HG02970 (cell line): Measurements from ENCODE around the gene TOMM40.
"Not testable (repeated sequence)": the region's sequence is repeated elsewhere in the genome, so short reads cannot be mapped to it uniquely, and the experiment has no call there.

Experiments used
- ATAC-seq: cut with Tn5 transposase; IDR thresholded peaks from one replicate; pipeline ENCODE4 v1.9.1; 2021; ENCODE audit warnings: mild to moderate bottlenecking, moderate library complexity, moderate number of reproducible peaks; ENCODE audit not compliant: unreplicated experiment, low FRiP score

The TOMM40 gene

GRCh38 chr19:44891016-44891882 is at the start of gene TOMM40:
TOMM40 (plus strand) TSS chr19:44891254; CDS start chr19:44891416, 162 bp downstream.
- no peak for ATAC-seq

GRCh38 chr19:44845286-44845611 is 45.8 kb upstream of the TOMM40 start:
- no peak for ATAC-seq

DNA sequence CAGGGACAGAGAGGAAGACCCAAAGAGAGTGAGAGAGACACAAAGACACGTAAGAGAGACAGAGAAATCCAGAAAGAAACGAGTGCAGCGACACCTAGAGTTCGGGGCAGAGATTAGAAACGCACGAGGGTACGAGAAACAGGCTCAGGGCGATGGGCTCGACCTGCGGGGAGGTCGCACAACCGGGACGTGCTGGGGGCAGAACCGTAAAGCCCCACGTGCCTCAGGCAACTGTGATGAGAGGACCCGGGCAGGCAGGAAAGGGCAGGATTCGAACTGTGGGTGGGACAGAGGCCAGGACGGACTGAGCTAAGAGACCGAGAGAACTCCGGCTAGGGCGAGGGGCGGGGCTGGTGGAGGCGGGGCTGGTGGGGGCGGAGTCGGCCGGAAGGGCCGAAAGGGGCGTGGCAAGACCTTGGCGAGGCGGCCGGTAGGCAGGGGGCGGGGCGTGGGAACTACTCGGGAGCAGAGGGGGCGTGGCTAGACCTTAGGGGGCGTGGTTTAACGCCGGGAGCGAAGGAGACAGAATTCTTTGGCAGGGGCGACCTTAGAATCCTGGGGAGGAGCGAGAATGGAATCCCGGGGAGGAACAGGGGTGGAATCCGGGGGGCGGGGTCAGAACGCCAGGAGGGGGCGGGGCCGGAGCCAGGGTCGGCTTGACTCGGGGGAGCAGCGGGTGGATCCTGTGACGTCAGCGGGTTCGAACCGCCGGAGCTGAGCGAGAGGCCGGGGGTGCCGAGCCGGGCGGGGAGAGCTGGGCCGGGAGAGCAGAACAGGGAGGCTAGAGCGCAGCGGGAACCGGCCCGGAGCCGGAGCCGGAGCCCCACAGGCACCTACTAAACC is 45.2 kb upstream of the TOMM40 start, which contains the start of gene NECTIN2:
NECTIN2 (plus strand) TSS at position 686 of the 843 bp plus-strand sequence. CDS start 229 bp downstream, outside the sequence.
- peak; percentile 44 for ATAC-seq

DNA sequence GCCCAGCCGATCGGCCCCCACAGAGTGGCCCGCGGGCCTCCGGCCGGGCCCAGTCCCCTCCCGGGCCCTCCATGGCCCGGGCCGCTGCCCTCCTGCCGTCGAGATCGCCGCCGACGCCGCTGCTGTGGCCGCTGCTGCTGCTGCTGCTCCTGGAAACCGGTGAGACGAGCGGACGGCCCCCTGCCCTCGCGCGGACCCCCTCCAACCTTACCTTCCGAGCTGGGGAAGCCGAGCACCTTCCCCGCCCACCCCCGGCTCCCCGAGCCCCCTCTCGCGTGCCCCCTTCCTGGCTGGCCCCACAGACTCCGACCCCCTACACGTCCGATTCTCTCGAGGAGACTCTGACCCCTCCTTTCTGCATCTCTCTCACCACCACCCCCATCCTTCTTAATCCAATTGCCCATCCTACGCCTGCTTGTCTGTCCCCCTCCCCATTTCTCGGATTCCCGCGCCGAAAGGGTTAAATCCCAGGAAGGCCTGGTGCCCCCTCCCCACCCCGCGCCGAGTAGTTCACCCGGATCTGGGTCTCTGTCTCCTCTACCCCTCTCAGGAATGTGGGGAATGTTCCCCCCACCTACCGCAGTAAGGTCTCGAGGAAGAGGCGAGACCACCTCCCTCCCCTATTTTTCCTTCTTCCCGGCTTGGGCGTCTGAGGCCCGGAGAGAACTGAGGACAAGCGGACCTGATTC is 44.5 kb upstream of the TOMM40 start:
- no peak for ATAC-seq

GRCh38 chr19:44847144-44848035 is 43.7 kb upstream of the TOMM40 start:
- no peak for ATAC-seq

GRCh38 chr19:44848036-44848811 is 42.8 kb upstream of the TOMM40 start:
- ATAC-seq: no peak

DNA sequence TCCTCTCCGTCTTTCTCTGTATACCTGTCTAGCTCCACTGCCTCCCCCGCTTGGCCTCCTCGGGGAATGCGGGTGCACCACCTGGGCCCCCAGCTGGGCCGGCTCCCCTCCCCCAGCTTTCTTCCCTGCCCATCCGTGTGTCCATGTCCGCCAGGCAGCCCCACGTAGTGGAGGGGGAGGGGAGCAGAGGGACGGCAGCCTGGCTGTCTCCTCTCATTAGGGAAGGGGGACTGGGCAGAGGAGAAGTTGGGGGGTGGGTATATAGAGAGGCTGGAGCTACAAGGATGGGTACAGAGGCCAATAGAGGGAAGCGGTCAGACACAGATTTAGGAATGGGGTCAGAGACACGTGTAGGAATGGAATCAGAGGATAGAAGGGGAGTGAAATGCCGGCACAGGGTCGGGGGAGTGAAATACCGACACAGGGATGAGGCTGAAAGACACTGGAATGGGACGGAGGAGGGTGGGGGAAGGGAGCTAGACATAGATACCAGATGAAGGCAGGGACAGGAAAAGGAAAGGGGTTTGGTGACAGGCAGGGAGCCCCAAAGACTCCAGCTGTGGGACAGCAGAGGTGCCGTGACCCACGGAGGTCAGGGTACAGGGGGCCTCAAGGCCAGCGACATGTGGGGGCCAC is 42.1 kb upstream of the TOMM40 start:
- ATAC-seq: no peak

GRCh38 chr19:44850641-44851109 is 40.4 kb upstream of the TOMM40 start:
- ATAC-seq: no peak

- no peak for ATAC-seq
Observed at GRCh38 chr19:44851427-44851826, 39.6 kb upstream of the TOMM40 start.

DNA sequence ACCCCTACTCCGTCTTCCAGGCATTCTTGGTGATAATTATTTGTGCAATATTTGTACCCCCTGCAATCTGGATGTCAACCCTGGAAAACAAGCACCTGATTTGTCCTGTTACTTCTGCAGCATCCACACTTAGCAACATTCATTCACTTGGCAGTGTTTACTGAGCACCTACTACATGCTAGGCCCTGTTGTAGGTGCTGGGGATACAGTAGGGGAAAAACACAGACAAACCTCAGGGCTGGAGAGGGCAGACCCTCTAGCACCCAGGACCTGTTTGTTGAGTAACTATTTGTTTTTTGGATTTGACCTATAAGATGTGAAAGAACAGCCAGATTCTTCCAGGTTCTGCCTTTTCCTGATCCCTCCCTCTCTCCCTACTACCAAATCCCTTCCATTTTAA is 35.4 kb upstream of the TOMM40 start:
- ATAC-seq: no peak

GRCh38 chr19:44856421-44857083 is 34.5 kb upstream of the TOMM40 start:
- no peak for ATAC-seq

DNA sequence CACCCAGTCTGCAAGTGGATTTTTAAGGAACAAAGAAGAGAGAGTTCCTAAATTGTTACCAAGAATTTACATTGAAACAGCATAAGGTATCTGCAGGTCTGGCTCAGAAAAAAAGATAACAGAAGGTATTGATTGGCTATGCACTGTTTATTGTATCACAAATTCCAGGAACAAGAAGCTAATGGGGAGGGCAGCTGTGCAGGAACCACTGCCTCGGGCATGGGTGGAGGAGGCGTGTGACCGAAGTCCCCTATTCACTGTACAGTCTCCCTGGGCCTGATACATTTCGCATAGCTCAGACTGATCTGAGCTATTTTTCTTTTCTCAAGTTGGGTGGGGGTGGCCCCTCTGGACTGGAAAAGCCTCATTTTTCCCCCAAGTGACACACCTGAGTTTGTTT is 33.2 kb upstream of the TOMM40 start:
- no peak for ATAC-seq

DNA sequence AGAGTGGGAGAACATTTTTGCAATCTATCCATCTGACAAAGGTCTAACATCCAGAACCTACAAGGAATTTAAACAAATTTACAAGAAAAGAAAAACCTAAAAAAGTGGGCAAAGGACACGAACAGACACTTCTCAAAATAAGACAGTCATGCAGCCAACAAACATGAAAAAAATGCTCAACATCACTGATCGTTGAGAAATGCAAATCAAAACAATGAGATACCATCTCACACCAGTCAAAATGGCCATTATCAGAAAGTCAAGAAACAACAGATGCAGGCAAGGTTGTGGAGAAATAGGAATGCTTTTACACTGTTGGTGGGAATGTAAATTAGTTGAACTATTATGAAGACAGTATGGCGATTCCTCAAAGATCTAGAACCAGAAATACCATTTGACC is 29.5 kb upstream of the TOMM40 start:
- not testable (repeated sequence) for ATAC-seq

GRCh38 chr19:44863990-44864389 is 27.1 kb upstream of the TOMM40 start:
- no peak for ATAC-seq

GRCh38 chr19:44865196-44865767 is 25.8 kb upstream of the TOMM40 start:
- no peak for ATAC-seq

- ATAC-seq: no peak
Observed at GRCh38 chr19:44866664-44867063, 24.4 kb upstream of the TOMM40 start.

DNA sequence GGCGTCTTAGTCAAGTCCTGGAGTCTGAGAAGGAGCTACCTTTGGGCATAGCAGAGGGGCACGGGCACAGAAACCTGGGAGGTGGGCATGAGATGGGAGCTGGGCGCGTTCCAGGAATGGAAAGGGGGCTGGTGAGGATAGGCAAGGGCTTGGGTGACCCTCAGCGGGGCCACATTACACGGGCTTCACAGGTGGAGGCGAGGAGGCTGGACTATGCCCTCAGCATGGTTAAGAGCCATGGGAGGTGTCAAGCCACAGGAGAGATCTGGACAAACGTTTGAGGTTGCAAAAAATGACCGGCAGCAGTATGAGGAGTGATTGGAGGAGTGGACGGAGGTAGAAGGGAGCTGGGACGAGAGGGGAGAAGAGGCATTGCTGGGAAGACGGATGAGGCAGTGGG is 23.5 kb upstream of the TOMM40 start:
- no peak for ATAC-seq
